Measurements from ENCODE around the gene NFATC1. TPM values are rescaled to one million over a fixed set of nuclear protein-coding genes. Genes with fewer than 3 reads are reported as not detected.
A peak's percentile ranks its signal among the peaks of the same experiment; 100 is the strongest.

The NFATC1 gene
- total RNA-seq, 3 donors from 2014 or later, result 62.7 to 80.8 (median 75.2) TPM

- DNase-seq (no peak), ATAC-seq (no peak)
- Mint-ChIP-seq H3K4me1 (ENCODE audit: low read depth) (peaks cover 67% of the 10 kb centered on the region), H3K9me3 (no peaks in the 10 kb centered on the region), H3K27me3 (ENCODE audit: low read depth) (no peaks in the 10 kb centered on the region), H3K4me3 (peak overlapping the region; percentile 85), H3K36me3 (ENCODE audit: insufficient read depth) (peaks cover 9% of the 10 kb centered on the region)
Observed at GRCh38 chr18:79401494-79402208, 5.9 kb downstream of the NFATC1 start.

GRCh38 chr18:79402209-79402576, 6.5 kb downstream of the NFATC1 start:
- DNase-seq (no peak), ATAC-seq (no peak)
- Mint-ChIP-seq H3K4me3 (peak overlapping the region; percentile 85), H3K9me3 (no peaks in the 10 kb centered on the region), H3K27me3 (ENCODE audit: low read depth) (no peaks in the 10 kb centered on the region), H3K4me1 (ENCODE audit: low read depth) (peaks cover 70% of the 10 kb centered on the region), H3K36me3 (ENCODE audit: insufficient read depth) (peaks cover 9% of the 10 kb centered on the region)

- Mint-ChIP-seq H3K36me3 (ENCODE audit: insufficient read depth) (peaks cover 14% of the 10 kb centered on the region), H3K27me3 (ENCODE audit: low read depth) (no peaks in the 10 kb centered on the region), H3K9me3 (no peaks in the 10 kb centered on the region), H3K4me1 (ENCODE audit: low read depth) (peaks cover 73% of the 10 kb centered on the region), H3K4me3 (peak overlapping the region; percentile 85)
- ATAC-seq (no peak), DNase-seq (no peak)
Observed at GRCh38 chr18:79402977-79403722, 7.4 kb downstream of the NFATC1 start.

- peaks cover 66% of the 10 kb centered on the region for H3K4me1 Mint-ChIP-seq (ENCODE audit: low read depth)
- H3K9me3 Mint-ChIP-seq, result no peaks in the 10 kb centered on the region
- no peaks in the 10 kb centered on the region for H3K27me3 Mint-ChIP-seq (ENCODE audit: low read depth)
- no peak for DNase-seq
- peak overlapping the region; percentile 85 for H3K4me3 Mint-ChIP-seq
- peaks cover 13% of the 10 kb centered on the region for H3K36me3 Mint-ChIP-seq (ENCODE audit: insufficient read depth)
- no peak for ATAC-seq
Observed at GRCh38 chr18:79403723-79404566, 8.2 kb downstream of the NFATC1 start.

- H3K9me3 Mint-ChIP-seq, result no peaks in the 10 kb centered on the region
- H3K27me3 Mint-ChIP-seq (ENCODE audit: low read depth), result no peaks in the 10 kb centered on the region
- H3K36me3 Mint-ChIP-seq (ENCODE audit: insufficient read depth), result peaks cover 12% of the 10 kb centered on the region
- ATAC-seq (no peak), DNase-seq (no peak)
- H3K4me3 Mint-ChIP-seq, result peak overlapping the region; percentile 85
- peaks cover 64% of the 10 kb centered on the region for H3K4me1 Mint-ChIP-seq (ENCODE audit: low read depth)
Observed at GRCh38 chr18:79404567-79404910, 8.8 kb downstream of the NFATC1 start.

GRCh38 chr18:79405019-79405780, 9.5 kb downstream of the NFATC1 start:
- peaks cover 64% of the 10 kb centered on the region for H3K4me1 Mint-ChIP-seq (ENCODE audit: low read depth)
- peaks cover 12% of the 10 kb centered on the region for H3K36me3 Mint-ChIP-seq (ENCODE audit: insufficient read depth)

GRCh38 chr18:79405781-79406575, 10.2 kb downstream of the NFATC1 start:
- Mint-ChIP-seq H3K27me3 (ENCODE audit: low read depth) (no peaks in the 10 kb centered on the region), H3K9me3 (no peaks in the 10 kb centered on the region), H3K4me1 (ENCODE audit: low read depth) (peaks cover 63% of the 10 kb centered on the region), H3K36me3 (ENCODE audit: insufficient read depth) (peaks cover 12% of the 10 kb centered on the region), H3K4me3 (peak overlapping the region; percentile 85)
- ATAC-seq (peak; percentile 62 to 72), DNase-seq (peak; percentile 76)

More at GRCh38 chr18:79405019-79405780, 9.5 kb downstream of the NFATC1 start:
- Mint-ChIP-seq H3K27me3 (ENCODE audit: low read depth) (no peaks in the 10 kb centered on the region), H3K9me3 (no peaks in the 10 kb centered on the region), H3K4me3 (peak overlapping the region; percentile 85)
- peak; percentile 41 for DNase-seq
- peak; percentile 20 to 23 for ATAC-seq

GRCh38 chr18:79406708-79407107, 11.0 kb downstream of the NFATC1 start:
- peaks cover 13% of the 10 kb centered on the region for H3K36me3 Mint-ChIP-seq (ENCODE audit: insufficient read depth)
- H3K27me3 Mint-ChIP-seq (ENCODE audit: low read depth), result no peaks in the 10 kb centered on the region
- peaks cover 56% of the 10 kb centered on the region for H3K4me1 Mint-ChIP-seq (ENCODE audit: low read depth)
- H3K4me3 Mint-ChIP-seq, result no peak overlapping the region
- ATAC-seq (no peak), DNase-seq (no peak)
- no peaks in the 10 kb centered on the region for H3K9me3 Mint-ChIP-seq

GRCh38 chr18:79409313-79409712, 13.6 kb downstream of the NFATC1 start:
- Mint-ChIP-seq H3K27me3 (ENCODE audit: low read depth) (no peaks in the 10 kb centered on the region), H3K4me3 (no peak overlapping the region), H3K4me1 (ENCODE audit: low read depth) (peaks cover 38% of the 10 kb centered on the region), H3K36me3 (ENCODE audit: insufficient read depth) (peaks cover 19% of the 10 kb centered on the region), H3K9me3 (no peaks in the 10 kb centered on the region)
- no peak for ATAC-seq
- no peak for DNase-seq

- Mint-ChIP-seq H3K4me1 (ENCODE audit: low read depth) (peaks cover 32% of the 10 kb centered on the region), H3K9me3 (no peaks in the 10 kb centered on the region), H3K4me3 (no peak overlapping the region), H3K27me3 (ENCODE audit: low read depth) (no peaks in the 10 kb centered on the region), H3K36me3 (ENCODE audit: insufficient read depth) (peaks cover 21% of the 10 kb centered on the region)
- ATAC-seq (no peak), DNase-seq (no peak)
Observed at GRCh38 chr18:79410171-79410641, 14.5 kb downstream of the NFATC1 start.

GRCh38 chr18:79410731-79411613, 15.2 kb downstream of the NFATC1 start:
- no peak for DNase-seq
- Mint-ChIP-seq H3K27me3 (ENCODE audit: low read depth) (no peaks in the 10 kb centered on the region), H3K4me3 (no peak overlapping the region), H3K36me3 (ENCODE audit: insufficient read depth) (peaks cover 21% of the 10 kb centered on the region), H3K4me1 (ENCODE audit: low read depth) (peaks cover 25% of the 10 kb centered on the region), H3K9me3 (no peaks in the 10 kb centered on the region)
- no peak for ATAC-seq

GRCh38 chr18:79411614-79412526, 16.1 kb downstream of the NFATC1 start:
- Mint-ChIP-seq H3K9me3 (no peaks in the 10 kb centered on the region), H3K4me3 (no peak overlapping the region), H3K36me3 (ENCODE audit: insufficient read depth) (peaks cover 21% of the 10 kb centered on the region), H3K4me1 (ENCODE audit: low read depth) (peaks cover 22% of the 10 kb centered on the region), H3K27me3 (ENCODE audit: low read depth) (no peaks in the 10 kb centered on the region)
- ATAC-seq, result no peak
- DNase-seq, result no peak

All from activated T-cell treated with anti-CD3 and anti-CD28 coated beads, Interleukin-2, amount 50 U/mL, for 4 hours (primary cell).